GM19463 (cell line): ENCODE results near the gene RFTN1.
"Not testable (repeated sequence)": the region's sequence is repeated elsewhere in the genome, so short reads cannot be mapped to it uniquely, and the experiment has no call there.

Source experiments
- ATAC-seq: cut with Tn5 transposase; IDR thresholded peaks from one replicate; pipeline ENCODE4 v1.9.1; 2021; ENCODE audit warnings: mild to moderate bottlenecking, moderate library complexity; ENCODE audit not compliant: unreplicated experiment

Gene RFTN1

DNA sequence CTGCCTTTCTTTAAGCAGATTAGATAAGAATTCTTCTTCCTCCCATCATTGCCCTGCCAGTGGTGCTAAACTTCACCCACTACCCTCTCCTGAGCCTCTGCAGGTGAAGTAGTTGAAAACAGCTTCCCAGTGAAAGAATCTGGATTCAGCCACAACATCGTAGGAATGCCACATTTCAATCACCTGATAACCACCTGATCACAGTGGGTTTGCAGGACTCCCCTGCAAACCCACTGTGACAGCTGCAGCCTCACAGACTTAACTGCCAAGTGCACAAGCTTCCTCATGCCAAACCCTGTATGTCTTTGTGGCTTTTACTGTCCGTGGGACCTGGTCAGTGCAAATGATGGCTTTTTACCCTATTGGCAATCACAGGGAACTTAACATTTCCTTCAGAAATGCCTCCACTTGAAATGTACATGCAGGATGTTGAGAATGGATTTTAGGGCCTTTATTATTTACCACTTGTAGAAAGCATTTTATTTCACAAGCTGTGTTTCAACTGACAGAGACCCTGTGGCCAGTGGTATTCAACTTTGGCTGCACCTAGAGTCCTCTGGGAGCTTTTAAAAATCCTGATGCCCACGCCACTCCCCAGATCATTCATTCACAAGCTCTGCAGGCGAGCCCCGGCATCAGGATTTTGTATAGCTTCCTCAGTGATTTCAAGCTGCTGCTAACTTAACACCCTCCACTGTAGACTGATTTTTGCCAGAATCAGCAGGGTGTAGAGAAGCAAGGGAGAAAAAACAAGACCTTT lies 199.4 kb downstream of the RFTN1 start:
- ATAC-seq = no peak

DNA sequence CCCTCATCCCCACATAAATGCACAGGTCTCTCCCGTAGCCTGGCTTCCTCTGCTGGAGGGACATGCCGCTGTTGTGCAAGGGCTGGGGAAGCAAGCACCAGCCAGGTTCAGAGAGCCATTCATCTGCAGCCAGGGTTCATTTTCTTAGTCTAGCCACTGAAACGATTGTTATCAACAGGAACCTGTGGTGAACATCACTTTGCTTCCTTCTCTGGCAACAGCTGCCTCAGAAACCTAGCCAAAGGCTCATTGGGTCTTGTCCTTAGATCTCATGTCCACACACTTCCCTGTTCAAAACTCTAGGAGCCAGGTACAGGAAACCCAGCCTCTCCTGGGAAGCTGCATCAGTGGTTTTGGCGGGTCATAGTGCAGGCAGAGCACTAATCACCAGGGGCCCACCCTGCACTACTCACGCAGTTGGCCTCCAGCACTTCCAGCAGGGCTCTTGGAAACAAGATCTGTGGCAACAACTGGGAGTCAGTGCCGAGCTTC lies 201.5 kb downstream of the RFTN1 start:
- peak; percentile 42 for ATAC-seq

DNA sequence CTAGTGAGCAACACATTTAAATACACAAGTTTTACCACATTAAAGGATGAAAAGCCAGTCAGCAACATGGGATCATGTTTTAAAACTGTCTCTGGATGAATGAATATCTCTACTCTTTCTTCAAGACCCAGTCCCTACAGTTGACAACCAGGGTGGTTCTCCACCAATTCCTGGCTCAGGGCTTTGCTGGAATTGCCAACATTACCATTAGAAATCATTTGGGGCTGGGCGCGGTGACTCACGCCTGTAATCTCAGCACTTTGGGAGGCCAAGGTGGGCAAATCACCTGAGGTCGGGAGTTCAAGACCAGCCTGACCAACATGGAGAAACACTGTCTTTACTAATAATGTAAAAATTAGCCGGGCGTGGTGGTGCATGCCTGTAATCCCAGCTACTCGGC lies 203.0 kb downstream of the RFTN1 start:
- ATAC-seq = not testable (repeated sequence)

DNA sequence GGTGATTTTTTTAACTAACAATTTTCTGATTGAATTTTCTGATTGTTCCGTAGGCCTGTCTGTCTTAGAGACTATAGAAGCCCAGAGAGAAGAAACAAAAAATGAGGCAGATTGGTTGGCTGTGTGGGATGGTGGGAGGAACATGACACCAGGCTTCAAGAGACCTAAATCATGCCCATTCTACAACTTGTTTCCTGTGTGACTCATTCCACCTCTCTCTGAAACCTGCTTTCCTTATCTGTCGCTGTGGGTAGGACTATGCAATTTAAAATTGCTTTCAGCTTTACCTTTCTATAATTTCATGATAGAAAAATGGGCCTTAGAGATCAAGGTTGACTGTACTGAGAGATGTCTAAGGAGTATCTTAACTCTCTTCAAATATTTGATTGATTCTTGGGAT lies 203.9 kb downstream of the RFTN1 start:
- ATAC-seq = peak; percentile 77

DNA sequence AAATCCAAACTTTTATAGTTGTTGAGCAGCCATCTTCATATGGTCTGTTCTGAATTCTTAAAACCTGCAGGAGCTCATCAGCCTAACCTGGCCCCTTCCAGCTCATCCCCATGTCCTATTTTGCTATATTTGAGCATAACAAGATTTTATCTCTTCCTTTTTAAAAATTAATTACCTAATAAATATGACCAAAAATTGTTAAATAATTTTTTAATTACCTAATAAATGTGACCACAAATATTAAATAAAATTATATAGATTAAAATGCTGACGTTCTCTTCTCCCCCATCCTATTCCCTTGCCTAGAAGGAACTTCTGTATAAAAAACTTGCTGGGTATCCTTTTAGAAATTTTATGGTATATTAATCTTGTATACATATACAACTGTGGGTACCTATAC lies 204.8 kb downstream of the RFTN1 start:
- no peak for ATAC-seq

DNA sequence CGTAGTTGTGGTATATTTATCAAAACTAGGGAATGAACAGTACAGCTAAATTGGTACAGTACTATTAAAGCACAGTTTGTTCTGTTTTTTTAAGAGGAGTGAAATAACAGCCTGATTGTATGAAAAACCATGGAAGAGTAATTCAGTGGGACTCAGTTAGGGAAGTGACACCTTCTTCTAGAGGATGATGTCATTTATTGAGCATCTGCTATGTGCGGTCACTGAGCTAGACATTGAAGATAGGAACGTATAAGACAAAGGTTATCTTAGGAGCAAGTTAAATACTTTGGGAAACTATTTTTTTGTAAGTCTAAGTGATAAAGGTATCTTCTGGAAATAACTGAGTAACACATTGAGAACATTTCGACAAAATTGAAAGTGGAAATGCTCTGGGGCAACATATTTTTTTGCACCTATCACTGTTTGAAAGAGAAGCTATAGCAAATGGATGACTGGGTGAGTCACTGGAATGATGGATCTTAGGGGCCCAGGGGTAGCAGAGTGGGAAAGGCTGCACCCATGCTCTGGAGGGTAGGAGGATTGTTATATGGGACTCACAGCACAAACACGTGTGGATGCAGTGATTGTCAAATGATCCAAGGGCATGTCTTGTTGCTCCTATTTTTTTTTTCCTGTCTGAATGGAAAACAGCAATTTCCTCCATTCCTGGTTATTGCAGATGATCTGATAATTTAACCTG lies 205.5 kb downstream of the RFTN1 start:
- ATAC-seq = no peak

DNA sequence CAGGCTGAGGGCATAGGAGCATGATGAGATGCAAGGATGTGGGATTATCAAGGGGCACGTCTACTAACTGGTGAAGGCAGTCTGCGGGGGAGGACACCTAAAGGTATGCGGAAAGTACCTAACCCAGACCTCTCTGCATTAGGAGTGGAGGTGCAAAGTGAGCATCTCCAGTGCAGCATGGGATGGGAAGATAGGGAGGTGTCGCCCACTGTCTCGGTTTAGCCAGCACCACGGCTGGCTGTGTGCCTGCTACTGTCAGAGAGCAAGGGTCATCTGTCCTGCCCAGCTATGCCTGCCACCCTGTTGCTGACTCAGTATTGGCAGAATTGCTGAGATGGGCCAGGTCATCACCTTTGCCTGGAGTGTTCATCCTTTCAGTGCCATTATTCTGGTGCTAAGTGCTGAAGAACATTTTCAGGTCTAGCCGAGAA lies 208.4 kb downstream of the RFTN1 start:
- no peak for ATAC-seq

DNA sequence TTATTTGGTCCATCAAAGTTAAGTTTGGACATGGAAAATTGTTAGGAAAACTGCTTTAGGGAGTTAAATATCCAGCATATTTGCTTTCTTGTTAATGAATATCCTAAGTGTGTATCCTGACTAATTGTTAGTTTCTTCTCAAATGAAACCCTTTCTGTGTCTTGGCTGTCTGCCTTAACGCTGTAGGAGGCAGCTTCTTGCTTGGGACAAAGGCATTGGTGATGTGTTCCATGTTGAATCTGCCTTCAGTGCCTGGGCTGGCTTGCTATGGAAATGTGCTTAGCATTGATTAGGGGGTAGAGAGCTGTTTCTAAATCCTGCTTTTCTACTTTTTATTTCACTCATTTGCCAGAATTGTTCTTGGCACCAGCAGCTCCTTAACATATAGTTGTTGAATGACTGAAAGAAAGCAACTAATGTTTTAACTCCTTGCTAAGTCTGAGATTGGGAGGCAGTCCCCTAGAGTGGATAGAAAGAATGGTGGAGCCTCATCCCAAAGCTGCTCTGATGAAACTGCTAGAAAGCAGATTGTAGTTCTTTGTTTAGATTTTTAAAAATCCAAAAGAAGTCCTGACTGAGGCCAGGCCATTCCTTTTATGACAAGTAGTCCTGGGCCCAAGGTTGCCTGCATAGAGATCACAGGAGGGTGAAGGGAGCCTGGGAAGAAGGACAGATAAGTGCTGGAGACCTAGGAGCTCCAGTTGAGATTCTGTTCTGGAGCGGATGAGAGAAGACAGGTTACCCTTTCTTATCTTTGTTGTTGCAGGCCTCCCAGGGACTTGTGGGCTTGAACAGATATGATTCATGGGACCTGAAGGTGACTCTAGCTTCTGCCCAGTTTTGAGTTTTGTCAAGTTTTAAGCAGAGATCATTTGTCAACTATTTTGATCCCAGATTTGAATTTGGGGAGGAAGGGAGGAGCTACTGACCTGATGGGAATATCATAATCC lies 209.2 kb downstream of the RFTN1 start:
- ATAC-seq = no peak

DNA sequence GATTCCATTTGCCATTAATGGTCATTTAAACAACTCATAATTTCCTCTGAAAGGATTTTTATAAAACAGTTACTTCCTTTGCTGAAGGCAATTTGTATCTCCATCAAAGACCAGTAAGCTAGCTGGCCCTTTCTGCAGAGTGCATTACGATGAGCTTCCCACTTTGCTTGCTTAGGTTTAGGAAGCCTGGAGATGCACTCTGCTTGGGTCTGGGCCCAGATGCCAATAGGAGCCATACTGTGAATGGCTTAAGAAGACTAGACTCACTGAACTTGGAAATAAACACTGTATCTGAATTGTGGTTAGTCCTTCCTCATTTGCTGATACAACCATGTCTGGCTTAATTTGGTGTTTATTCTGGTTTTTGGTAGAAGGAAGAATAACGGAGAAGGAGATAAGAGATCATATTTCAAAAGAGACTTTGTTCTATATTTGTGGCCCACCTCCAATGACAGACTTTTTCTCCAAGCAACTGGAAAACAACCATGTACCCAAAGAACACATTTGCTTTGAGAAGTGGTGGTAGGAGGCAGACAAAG lies 210.4 kb downstream of the RFTN1 start:
- ATAC-seq = no peak

DNA sequence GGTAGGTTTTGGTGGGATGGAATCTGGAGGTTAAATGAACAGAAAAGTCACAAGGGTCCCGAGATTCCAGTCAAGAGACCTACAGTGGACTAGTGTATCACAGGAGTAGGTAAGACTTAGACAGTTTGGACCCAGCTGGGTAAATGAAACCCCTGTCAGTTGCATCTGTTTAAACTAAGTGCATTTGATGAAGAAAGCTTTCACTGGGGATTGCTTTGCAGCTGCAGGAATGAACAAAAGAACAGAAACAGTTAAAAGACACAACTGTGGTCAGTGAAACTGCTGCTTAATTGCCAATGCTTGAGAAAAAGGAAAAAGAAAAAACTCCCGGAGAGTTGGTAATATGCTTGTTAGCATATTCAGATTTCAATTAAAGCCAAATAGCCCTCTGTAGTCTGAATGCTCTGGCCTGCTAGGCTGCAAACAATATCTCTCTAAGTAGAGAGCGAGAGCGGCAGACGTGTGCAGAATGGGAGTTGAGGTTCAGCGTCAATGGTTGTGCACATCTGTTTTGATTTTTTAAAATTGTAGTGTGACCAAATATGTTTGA lies 211.3 kb downstream of the RFTN1 start:
- no peak for ATAC-seq

DNA sequence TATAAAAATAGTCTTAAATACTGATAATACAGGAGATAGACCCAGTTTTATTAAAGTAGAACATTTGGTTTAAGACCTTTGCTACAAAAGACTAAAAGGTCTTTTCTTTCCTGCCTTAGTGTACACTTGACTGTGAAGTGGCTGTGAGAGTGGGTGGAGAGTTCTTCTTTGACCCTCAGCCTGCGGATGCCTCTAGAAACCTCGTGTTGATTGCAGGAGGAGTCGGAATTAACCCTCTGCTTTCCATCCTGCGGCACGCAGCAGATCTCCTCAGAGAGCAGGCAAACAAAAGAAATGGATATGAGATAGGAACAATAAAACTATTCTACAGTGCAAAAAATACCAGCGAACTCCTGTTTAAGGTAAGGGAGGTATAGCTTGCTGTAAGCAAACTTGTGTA lies 212.0 kb downstream of the RFTN1 start:
- no peak for ATAC-seq

DNA sequence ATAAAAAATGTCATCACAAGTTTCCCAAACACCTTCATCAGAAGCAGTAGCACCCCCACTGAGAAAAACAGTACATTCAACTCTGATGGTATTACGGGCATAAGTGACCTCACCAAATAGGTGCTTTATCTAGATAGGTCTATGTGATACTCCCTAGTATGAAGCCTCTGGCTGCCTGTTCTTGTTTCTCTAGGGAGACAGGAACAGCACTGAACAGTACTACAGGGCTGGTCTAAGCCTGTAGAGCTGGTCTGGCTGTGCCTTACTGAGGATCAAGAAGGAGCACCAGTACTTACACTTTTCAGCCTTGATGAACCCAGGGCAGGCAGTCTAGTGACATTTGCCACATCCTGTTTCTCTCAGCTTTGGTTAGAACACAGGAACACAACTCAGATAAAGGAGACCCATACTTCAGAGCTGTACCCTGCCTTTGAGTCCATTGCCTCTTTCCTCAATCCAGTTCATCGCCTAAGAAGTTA lies 212.6 kb downstream of the RFTN1 start:
- peak; percentile 56 for ATAC-seq

DNA sequence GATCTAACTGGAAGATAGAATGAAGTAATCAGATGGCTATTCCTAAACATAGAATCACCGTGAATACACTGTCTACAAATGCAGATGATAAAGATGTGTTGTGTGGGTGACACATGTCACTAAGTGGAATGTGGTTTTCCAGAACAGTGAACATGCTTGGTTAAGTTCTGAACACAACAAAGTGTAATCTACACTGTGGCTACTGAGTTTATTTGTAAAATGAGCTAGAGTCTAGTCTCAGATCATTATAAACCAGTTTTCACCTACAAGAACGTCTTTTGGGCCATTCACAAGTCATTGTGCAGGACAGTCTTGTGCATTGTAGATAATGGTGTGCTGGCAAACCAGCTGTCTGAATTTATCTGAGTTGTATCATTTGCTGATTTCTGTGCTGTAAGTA lies 213.2 kb downstream of the RFTN1 start:
- ATAC-seq = peak; percentile 47

DNA sequence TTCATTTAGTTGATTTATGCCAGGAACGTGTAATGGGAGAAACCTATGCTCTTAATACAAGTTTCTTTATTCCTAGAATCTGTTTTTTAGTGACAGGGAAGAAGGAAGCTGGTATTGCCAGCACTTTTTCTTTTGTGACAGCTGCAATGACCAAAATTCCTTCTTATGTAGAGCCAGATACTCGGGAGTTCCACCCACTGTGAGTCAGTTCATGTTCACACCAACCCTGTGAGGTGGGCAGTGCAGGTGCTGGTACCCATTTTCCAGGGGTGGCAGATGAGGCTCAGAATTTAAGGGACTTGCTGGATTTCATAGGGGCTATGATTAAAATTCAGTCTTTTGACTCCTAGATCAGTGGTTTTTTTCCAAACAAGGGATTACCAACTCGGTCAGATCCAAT lies 213.8 kb downstream of the RFTN1 start:
- no peak for ATAC-seq

DNA sequence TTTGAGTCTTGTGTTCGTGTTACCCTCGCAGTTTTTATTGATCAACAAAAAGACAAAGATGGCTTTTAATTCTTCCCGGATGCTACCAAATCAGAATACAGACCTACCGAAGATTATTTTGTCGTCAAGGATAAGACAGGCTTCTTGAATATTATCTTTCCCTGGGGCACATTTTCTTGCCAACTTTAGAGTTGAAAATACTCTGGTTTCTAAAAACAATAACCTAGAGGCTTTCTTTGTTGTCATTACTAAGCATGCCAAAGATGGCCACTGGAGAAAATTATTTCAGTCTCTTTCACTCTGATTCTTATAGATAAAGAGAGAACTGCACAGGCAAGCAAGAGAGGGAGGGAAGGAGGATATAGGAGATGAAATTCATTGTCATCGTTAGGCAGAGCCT lies 214.6 kb downstream of the RFTN1 start:
- ATAC-seq = no peak

DNA sequence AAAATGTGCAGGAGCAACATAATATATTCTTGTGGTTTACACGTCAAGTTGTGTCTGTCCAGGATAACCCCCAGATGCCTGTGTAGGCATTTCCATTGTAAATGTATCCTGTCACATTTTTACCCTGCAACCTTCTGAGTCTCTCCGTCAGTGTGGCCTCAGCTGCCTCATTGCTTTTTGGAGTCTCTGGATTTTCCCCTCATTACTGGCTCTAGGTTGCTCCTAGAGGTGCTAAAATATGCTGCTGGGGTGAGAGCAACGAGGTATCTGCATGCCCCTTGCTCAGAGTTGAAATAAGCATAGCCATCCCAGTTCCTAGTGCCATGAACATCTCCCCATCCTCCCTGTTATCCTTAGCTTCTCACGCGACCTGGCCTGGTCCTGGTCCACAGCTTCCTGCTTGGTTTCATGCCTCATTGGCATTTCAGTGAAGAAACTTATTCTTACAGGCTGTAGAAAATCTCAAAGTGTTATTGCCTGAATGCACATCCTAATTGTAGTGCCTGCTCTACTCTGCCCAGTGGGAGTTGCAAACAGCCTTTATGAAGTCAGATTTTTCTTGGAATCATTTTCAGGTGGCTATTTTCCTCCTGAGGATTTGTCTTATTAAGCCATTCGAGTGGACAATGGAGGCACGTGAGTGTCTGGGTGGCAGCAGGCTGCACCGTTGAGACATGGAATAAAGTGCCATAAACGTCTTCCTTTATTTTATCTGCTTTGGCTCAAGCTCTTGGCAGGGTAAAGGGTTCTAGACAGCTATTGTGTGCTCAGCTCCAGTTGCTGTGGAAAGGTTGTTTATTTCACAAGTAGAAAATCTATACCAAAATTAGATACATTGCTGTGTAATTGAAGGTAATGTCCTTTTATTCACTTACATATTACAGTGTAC lies 215.3 kb downstream of the RFTN1 start:
- ATAC-seq = no peak

DNA sequence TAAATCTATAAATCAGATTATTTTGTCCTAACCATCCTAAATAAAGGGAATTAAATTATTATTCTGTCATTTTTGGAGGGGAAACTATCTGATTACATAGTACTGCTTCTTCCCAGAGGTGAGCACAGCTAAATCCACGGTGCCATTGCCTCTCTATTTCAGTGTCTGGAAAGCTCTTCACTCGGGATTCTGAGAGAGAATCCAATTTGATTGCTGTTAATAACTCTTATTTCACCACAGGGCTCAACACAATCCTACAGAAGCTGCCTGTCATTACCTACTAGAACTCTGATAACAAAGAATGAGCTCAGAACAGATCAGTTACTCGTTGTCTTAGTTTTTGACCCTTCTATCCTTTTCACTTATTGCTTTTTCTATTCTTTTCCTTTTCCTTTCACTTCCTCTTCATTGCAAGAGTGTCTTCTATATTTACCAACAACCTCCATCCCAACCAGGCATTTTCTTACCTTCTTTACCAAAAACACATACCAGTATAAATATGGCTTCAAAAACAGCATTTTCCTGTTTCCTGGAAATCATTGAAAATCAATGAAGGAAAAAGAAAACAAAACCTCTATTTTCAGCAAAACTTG lies 218.1 kb downstream of the RFTN1 start:
- ATAC-seq = no peak

DNA sequence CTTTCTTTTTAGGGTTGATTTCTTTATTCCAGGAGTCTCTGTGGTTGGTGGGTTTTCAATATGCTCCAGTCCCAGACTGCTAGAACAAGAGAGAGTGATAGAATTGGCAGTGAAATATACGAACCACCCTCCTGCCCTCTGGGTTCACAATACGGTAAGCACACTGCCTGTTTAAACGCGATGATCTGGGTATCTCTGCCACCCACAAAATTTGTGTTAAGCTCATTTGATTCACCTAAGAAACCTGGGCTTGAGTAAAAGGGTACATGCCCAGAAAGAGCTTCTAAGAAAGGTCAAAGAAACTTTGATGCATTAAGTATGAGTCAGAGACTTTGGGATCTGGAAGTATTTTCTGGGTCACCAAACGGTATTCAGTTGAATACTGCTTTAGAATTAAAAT lies 218.7 kb downstream of the RFTN1 start:
- no peak for ATAC-seq

DNA sequence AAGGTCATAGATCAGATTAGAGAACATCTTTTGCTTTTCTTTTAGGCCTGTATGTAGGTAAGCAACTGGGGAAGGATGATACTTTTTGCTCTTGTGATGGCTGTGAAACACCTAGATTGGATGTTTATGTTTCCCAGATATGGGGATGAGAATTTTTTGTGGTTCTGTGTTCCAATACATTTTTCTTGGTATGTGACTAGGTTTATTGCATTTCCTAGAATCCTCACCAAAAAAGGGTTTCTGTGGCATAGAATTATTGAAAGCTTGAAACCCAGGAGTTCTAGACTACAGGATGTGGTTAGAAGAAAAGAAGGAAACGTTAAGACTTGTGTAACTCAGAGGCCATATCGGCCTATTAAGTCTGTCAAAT lies 222.7 kb downstream of the RFTN1 start:
- no peak for ATAC-seq
